T1000 (cell line): ENCODE measurements around the gene OBSCN.

Source experiments
- DNase-seq: peaks from one replicate; lab custom pipeline; 2025; ENCODE audit warnings: mixed read lengths; lab: John Stamatoyannopoulos, UW

OBSCN gene

DNA sequence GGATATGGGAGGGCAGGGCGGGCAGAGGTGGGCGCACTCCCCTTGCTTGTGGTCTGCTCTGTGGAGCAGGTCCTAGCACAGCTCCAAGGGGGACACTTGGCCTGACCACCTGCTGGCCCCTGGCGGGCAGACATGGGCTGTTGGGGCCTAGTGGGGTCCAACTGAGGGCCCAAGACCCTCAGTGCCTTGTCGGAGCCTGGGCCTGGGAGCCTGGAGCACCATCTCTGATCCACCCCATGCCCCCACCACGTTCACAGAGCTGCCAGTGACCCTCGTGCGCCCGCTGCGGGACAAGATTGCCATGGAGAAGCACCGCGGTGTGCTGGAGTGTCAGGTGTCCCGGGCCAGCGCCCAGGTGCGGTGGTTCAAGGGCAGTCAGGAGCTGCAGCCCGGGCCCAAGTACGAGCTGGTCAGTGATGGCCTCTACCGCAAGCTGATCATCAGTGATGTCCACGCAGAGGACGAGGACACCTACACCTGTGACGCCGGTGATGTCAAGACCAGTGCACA is 70.6 kb downstream of the OBSCN start:
- no peak for DNase-seq

DNA sequence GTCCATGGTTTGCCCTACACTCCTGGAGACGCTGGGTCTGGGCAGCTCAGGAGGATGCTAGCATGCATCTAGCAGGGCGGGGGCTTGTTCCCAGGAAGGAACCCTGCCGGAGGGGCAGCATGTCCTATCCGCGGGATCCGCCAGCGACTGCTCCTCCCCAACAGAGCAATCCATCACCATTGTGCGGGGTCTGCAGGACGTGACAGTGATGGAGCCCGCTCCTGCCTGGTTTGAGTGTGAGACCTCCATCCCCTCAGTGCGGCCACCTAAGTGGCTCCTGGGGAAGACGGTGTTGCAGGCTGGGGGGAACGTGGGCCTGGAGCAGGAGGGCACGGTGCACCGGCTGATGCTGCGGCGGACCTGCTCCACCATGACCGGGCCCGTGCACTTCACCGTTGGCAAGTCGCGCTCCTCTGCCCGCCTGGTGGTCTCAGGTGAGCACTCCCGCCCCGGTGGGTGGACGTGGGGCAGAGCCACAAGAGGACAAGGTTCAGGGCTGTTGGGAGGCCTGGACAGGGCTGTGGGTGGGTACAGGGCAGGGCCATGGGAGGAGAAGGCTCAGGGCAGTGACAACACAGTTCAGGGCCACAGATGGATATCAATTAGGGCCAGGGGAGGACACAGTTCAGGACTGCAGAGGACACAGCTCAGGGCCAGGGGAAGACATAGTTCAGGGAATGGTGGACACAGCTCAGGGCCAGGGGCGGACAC is 71.3 kb downstream of the OBSCN start:
- DNase-seq: no peak

DNA sequence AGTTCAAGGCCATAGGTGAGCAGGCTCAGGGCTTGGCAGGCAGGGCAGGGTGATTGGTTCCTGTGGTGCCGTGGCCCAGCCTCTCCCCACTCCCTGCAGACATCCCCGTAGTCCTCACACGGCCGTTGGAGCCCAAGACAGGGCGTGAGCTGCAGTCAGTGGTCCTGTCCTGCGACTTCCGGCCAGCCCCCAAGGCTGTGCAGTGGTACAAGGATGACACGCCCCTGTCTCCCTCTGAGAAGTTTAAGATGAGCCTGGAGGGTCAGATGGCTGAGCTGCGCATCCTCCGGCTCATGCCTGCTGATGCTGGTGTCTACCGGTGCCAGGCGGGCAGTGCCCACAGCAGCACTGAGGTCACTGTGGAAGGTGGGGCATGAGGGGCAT is 71.9 kb downstream of the OBSCN start:
- no peak for DNase-seq

DNA sequence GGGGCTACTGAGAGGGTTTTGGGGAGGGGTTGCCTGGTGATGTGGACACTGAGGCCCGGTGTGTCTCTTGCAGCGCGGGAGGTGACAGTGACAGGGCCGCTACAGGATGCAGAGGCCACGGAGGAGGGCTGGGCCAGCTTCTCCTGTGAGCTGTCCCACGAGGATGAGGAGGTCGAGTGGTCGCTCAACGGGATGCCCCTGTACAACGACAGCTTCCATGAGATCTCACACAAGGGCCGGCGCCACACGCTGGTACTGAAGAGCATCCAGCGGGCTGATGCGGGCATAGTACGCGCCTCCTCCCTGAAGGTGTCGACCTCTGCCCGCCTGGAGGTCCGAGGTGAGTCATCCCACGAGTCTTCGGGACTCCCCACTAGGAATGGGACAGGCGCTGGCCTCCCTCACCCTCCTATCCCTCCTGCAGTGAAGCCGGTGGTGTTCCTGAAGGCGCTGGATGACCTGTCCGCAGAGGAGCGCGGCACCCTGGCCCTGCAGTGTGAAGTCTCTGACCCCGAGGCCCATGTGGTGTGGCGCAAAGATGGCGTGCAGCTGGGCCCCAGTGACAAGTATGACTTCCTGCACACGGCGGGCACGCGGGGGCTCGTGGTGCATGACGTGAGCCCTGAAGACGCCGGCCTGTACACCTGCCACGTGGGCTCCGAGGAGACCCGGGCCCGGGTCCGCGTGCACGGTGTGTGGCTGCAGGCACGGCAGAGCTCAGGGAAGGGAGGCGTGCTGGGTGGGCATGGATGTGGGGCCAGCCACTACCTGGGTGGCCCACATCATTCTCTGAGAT is 72.5 kb downstream of the OBSCN start:
- DNase-seq: no peak

DNA sequence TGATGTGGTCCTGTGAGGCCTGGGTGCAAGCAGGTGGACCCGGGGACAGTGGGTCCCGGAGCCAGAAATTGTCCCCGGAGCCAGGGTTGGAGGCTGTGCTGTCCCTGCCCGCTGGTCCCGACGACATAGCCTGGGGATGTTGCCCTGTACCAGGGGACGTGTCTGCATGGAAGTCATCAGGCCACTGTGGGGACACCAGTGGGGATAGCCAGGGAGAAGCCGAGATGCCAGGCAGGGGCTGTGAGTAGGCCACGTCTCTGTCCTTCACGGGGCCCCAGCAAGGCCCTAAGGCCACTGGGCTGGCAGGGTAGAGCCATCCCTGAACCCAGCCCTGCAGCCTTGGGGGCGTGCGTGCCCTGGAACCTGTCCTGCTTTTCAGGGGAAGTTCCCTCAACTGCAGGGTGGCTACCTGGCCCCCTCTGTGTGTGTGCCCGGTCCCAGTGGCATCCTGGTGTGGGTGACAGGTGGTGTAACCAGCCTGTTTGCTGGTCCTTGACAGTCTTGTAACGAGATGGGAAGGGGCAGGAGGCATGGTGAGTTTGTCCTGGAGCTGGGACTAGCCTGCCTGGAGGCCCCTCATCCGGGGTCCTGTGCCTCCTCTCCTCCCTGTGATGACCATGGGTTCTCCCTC is 73.2 kb downstream of the OBSCN start:
- no peak for DNase-seq

DNA sequence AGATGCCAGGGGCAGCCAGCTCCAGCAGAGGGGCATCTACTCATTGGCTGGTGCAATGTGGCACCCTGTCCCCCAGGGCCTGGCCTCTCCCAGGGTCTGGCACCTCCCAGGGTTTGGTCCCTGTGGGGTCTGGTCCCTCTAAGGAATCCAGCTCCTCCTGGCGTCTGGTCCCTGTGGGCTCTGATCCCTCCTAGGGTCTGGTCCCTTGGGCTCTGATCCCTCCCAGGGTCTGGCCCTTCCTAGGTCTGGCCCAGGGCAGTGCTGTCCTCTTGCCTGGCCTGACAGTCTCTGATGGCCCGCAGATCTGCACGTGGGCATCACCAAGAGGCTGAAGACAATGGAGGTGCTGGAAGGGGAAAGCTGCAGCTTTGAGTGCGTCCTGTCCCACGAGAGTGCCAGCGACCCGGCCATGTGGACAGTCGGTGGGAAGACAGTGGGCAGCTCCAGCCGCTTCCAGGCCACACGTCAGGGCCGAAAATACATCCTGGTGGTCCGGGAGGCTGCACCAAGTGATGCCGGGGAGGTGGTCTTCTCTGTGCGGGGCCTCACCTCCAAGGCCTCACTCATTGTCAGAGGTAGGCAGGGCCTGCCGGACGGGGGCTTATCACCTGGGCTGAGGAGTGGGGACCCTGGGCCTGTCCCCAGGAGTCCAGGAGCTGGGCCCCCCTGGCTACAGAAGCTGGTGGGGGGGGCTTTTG is 73.9 kb downstream of the OBSCN start:
- no peak for DNase-seq

DNA sequence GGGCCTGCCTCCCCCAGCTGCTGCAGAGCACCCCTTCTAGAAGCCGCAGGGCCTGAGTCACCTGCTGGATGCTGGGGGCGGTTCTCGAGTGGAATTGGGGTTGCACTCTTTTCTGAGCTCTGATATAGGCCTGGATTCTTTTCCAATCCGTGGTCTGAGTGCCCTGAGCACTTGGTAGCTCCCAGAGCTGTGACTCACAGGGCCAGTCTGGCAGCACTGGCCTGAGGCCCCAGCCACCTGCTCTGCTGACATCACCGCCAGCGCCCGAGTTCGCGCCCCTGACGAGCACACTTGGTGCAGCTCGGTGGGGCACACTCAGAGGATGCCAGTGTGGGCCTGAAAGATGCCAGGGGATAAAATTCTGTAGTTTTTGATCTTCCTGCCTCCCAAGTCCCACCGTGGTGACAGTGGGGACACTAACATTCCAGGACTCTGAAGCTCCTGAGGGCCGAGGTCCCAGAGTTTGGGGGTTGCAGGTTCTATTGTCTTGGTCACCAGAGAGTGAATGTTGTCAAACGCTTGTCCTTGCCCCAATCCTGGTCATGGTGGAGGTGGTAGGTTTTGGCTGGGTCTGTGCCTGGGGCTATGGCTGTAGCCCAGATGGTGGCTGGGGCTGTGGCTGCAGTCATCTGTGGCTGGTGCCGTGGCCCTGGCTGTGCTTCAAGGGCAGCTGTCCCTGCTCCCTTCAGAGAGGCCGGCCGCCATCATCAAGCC is 74.6 kb downstream of the OBSCN start:
- peak; percentile 8 for DNase-seq

DNA sequence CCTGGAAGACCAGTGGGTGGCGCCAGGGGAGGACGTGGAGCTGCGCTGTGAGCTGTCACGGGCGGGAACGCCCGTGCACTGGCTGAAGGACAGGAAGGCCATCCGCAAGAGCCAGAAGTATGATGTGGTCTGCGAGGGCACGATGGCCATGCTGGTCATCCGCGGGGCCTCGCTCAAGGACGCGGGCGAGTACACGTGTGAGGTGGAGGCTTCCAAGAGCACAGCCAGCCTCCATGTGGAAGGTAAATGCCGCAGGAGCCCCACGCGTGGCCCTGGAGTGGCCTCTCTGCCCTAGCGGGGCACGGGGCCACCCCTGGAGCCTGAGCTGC is 75.2 kb downstream of the OBSCN start:
- no peak for DNase-seq

- DNase-seq: no peak
These were observed 75.8 kb downstream of the OBSCN start for GRCh38 chr1:228283476-228284147.

GRCh38 chr1:228284148-228284495 is 76.3 kb downstream of the OBSCN start:
- no peak for DNase-seq

- no peak for DNase-seq
These were observed 76.7 kb downstream of the OBSCN start for GRCh38 chr1:228284521-228284920.

GRCh38 chr1:228285661-228286504 is 78.0 kb downstream of the OBSCN start:
- no peak for DNase-seq

- no peak for DNase-seq
These were observed 78.9 kb downstream of the OBSCN start for GRCh38 chr1:228286505-228287417.

DNA sequence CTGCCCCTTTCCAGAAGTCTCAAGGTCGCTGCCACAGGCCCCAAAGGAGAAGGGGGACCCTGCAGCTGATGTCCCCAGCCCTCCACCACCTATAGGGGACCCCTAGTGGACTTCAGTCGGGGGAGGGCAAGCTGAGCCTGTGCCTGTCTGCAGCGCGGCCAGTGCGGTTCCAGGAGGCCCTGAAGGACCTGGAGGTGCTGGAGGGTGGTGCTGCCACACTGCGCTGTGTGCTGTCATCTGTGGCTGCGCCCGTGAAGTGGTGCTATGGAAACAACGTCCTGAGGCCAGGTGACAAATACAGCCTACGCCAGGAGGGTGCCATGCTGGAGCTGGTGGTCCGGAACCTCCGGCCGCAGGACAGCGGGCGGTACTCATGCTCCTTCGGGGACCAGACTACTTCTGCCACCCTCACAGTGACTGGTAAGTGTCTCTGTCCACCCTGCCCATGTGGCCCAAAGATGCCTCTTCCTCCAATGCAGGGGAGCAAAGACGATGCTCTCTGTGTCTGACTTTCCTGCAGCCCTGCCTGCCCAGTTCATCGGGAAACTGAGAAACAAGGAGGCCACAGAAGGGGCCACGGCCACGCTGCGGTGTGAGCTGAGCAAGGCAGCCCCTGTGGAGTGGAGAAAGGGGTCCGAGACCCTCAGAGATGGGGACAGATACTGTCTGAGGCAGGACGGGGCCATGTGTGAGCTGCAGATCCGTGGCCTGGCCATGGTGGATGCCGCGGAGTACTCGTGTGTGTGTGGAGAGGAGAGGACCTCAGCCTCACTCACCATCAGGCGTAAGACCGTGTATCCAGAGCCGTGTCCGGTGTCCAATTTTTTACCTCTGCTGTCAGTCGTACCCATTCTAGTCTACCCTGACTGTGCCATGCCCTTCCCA is 79.9 kb downstream of the OBSCN start:
- DNase-seq: no peak

- DNase-seq: no peak
These were observed 80.8 kb downstream of the OBSCN start for GRCh38 chr1:228288536-228289238.

GRCh38 chr1:228289239-228289849 is 81.5 kb downstream of the OBSCN start:
- DNase-seq: no peak
